Type B pancreatic cell (in vitro differentiated cells): Measurements from ENCODE around the gene GXYLT2. TPM values are rescaled to one million over a fixed set of nuclear protein-coding genes. Genes with fewer than 3 reads are reported as not detected.

Experiments used
- DNase-seq: peaks from one replicate; pipeline ENCODE4 v3.0.0; 2021; ENCODE audit warnings: mixed read lengths; ENCODE audit not compliant: unreplicated experiment; ENCODE audit errors: extremely low spot score
- H3K27ac Mint-ChIP-seq: 2 replicates; pipeline ENCODE4 v1.8.0; 2021; ENCODE audit warnings: mild to moderate bottlenecking, mixed read lengths
- H3K27me3 Mint-ChIP-seq: 2 replicates; pipeline ENCODE4 v1.8.0; 2021; ENCODE audit warnings: mixed read lengths
- H3K36me3 Mint-ChIP-seq: 2 replicates; pipeline ENCODE4 v1.8.0; 2021; ENCODE audit warnings: mixed read lengths
- H3K4me1 Mint-ChIP-seq: one replicate; pipeline ENCODE4 v1.8.0; 2021; ENCODE audit warnings: mixed read lengths; ENCODE audit not compliant: unreplicated experiment
- H3K4me3 Mint-ChIP-seq: 2 replicates; pipeline ENCODE4 v1.8.0; 2021; ENCODE audit warnings: mild to moderate bottlenecking, mixed read lengths
- H3K9me3 Mint-ChIP-seq: 2 replicates; pipeline ENCODE4 v1.8.0; 2021; ENCODE audit warnings: mixed read lengths
- CTCF ChIP-seq: fragments of 200-600 bp; sonication (generic); conservative IDR thresholded peaks from 2 replicates; pipeline ENCODE4 v1.5.0; 2021; ENCODE audit warnings: antibody characterized with exemption, mild to moderate bottlenecking
- total RNA-seq: library from RNA; stranded (reverse); gene quantifications from 2 replicates; pipeline ENCODE4 v1.2.1, GENCODE V29; 2021; ENCODE audit warnings: low replicate concordance

The GXYLT2 gene
- total RNA-seq, 1 donor from 2014 or later: 25.8 TPM

- Mint-ChIP-seq H3K27ac (peak within 1 kb of the TSS; percentile 84), H3K4me1 (peaks cover 29% of the 10 kb centered on the region), H3K27me3 (peaks cover 15% of the 10 kb centered on the region), H3K4me3 (peak within 1 kb of the TSS; percentile 98), H3K9me3 (no peaks in the 10 kb centered on the region), H3K36me3 (peaks cover 14% of the 10 kb centered on the region)
- DNase-seq: peak; percentile 93
- TF ChIP-seq CTCF: no peak
Observed at GRCh38 chr3:72847751-72848702, 39.8 kb upstream of the GXYLT2 start, which contains the start of gene SHQ1. SHQ1 (minus strand) TSS chr3:72848445; CDS start chr3:72848340, 105 bp downstream.

DNA sequence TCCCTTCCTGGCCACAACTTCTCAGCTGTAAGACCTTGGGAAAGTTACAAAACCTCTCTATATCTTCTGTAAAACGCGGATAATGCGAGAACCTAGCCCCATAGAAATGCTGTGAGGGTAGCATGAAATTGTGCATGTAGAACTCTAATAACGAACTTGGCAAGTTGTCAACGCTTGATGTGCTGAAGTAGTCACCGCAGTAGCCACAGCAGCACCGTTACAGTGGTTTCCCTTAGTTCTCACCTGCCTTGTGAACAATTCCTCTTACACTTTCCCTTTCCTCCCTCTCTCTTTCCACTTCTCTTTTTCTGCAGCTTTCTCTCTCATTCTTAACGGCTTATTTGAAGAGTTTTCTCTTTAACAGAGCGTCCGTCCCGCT lies 39.2 kb upstream of the GXYLT2 start:
- no peak for DNase-seq
- Mint-ChIP-seq H3K27me3 (peaks cover 15% of the 10 kb centered on the region), H3K4me3 (peak overlapping the region; percentile 98), H3K4me1 (peaks cover 29% of the 10 kb centered on the region), H3K36me3 (peaks cover 8% of the 10 kb centered on the region), H3K27ac (peak overlapping the region; percentile 84), H3K9me3 (no peaks in the 10 kb centered on the region)
- no peak for TF ChIP-seq CTCF

DNA sequence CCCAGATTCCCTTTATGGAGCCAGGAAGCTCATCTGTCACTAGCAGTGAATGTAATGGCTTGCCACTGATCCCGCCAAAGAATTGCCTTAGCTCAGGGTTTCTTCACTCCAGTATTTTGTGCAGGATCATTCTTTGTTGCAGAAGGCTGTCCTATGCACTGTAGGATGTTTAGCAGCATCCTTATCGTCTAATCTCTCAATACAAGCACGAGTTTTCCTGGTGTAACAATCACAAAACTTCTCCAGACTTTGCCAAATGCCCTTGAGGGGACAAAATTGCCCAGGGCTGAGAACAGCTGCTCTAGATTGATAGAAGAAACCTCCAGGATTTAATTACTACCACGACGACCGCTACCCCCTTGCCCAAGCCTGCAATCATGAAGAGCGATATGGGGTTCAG lies 32.8 kb upstream of the GXYLT2 start:
- H3K4me1 Mint-ChIP-seq: peaks cover 9% of the 10 kb centered on the region
- no peak for TF ChIP-seq CTCF
- no peak for DNase-seq
- H3K4me3 Mint-ChIP-seq: no peak overlapping the region
- H3K9me3 Mint-ChIP-seq: no peaks in the 10 kb centered on the region
- H3K36me3 Mint-ChIP-seq: no peaks in the 10 kb centered on the region
- peaks cover 27% of the 10 kb centered on the region for H3K27me3 Mint-ChIP-seq
- no peak overlapping the region for H3K27ac Mint-ChIP-seq

DNA sequence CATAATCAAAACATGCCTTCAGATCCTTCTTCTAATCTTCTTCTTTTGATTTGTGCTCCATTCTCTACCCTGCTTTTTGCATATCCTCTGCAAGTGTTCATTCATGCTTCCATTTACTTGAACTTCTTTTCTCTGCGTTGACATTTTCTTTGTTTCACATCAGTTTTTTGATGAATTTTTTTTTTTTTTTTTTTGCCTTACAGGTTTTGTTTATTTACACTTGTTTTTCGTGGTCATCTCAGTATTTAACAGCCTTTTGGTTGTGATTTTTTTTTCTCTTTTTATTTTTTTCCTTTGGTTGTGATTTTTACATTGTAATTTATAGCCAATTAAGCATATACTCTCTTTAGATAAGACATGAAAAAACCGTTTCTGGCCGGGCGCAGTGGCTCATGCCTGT lies 27.8 kb upstream of the GXYLT2 start:
- Mint-ChIP-seq H3K27me3 (peaks cover 18% of the 10 kb centered on the region), H3K4me3 (no peak overlapping the region), H3K27ac (no peak overlapping the region), H3K36me3 (no peaks in the 10 kb centered on the region), H3K9me3 (no peaks in the 10 kb centered on the region), H3K4me1 (peaks cover 10% of the 10 kb centered on the region)
- DNase-seq: no peak
- no peak for TF ChIP-seq CTCF

DNA sequence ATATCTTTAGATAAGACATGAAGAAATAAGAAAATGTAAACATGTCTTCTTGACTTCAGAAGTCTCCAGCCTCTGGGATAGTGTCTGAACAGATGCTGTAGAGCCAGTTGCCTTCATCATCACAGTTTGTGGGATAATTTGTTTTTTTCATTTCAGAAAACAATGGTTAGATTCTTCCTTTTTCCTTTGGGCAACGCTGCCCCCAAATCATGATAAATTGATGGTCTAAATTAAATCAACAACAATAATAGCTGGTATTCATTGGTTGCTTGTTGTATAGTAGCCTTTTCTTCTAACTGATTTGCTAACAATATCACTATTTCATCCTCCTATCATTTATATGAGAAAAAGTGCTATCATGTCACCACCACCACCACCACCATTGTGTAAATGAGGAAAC lies 27.0 kb upstream of the GXYLT2 start:
- Mint-ChIP-seq H3K27ac (no peak overlapping the region), H3K36me3 (no peaks in the 10 kb centered on the region), H3K27me3 (peaks cover 17% of the 10 kb centered on the region), H3K9me3 (no peaks in the 10 kb centered on the region), H3K4me1 (peaks cover 6% of the 10 kb centered on the region), H3K4me3 (no peak overlapping the region)
- DNase-seq: no peak
- TF ChIP-seq CTCF: no peak
